Suppressor macrophage (primary cell): Measurements from ENCODE around the gene USP6NL.

Experiments used
- DNase-seq, 4 experiments: peaks; one replicate each; pipeline ENCODE4 v3.0.0-alpha.2; 2020 to 2022

USP6NL gene

GRCh38 chr10:11593612-11594011, 17.8 kb downstream of the USP6NL start:
- DNase-seq = no peak

GRCh38 chr10:11589738-11590137, 21.7 kb downstream of the USP6NL start:
- DNase-seq = no peak

- no peak for DNase-seq
Observed at GRCh38 chr10:11588873-11589574, 22.4 kb downstream of the USP6NL start.

GRCh38 chr10:11587722-11588259, 23.7 kb downstream of the USP6NL start:
- DNase-seq = peak in 2 of 4 experiments; percentile 20 to 41

- DNase-seq = peak in 2 of 4 experiments; percentile 58 to 60
Observed at GRCh38 chr10:11586170-11586569, 25.3 kb downstream of the USP6NL start.

GRCh38 chr10:11581213-11581612, 30.2 kb downstream of the USP6NL start:
- no peak for DNase-seq

GRCh38 chr10:11579885-11580284, 31.6 kb downstream of the USP6NL start:
- DNase-seq = no peak

- peak; percentile 26 to 56 (median 46) for DNase-seq
Observed at GRCh38 chr10:11578802-11579255, 32.6 kb downstream of the USP6NL start.

GRCh38 chr10:11576092-11576809, 35.2 kb downstream of the USP6NL start:
- DNase-seq = no peak

- peak; percentile 68 to 90 (median 82) for DNase-seq
Observed at GRCh38 chr10:11573497-11573896, 38.0 kb downstream of the USP6NL start.

- DNase-seq = no peak
Observed at GRCh38 chr10:11570751-11571150, 40.7 kb downstream of the USP6NL start.

- no peak for DNase-seq
Observed at GRCh38 chr10:11569471-11569870, 42.0 kb downstream of the USP6NL start.

GRCh38 chr10:11568578-11568977, 42.9 kb downstream of the USP6NL start:
- DNase-seq = no peak

- no peak for DNase-seq
Observed at GRCh38 chr10:11564741-11565140, 46.7 kb downstream of the USP6NL start.

- DNase-seq = no peak
Observed at GRCh38 chr10:11563936-11564335, 47.5 kb downstream of the USP6NL start.

- DNase-seq = no peak
Observed at GRCh38 chr10:11562888-11563287, 48.6 kb downstream of the USP6NL start.

- peak in 3 of 4 experiments; percentile 13 to 70 (median 66) for DNase-seq
Observed at GRCh38 chr10:11560076-11560709, 51.3 kb downstream of the USP6NL start.

- DNase-seq = no peak
Observed at GRCh38 chr10:11557967-11558366, 53.5 kb downstream of the USP6NL start.

GRCh38 chr10:11557513-11557912, 53.9 kb downstream of the USP6NL start:
- DNase-seq = no peak

GRCh38 chr10:11555556-11555955, 55.9 kb downstream of the USP6NL start:
- no peak for DNase-seq

GRCh38 chr10:11553773-11554381, 57.6 kb downstream of the USP6NL start:
- DNase-seq = peak in 1 of 4 experiments; percentile 19

- DNase-seq = peak; percentile 45 to 86 (median 66)
Observed at GRCh38 chr10:11551916-11552602, 59.4 kb downstream of the USP6NL start.
